ENCODE data around the gene TRIM50.

GRCh38 chr7:73369622-73370021, 41.7 kb upstream of the TRIM50 start:
- TF ChIP-seq CTCF (IDR thresholded peaks at IDR 0.05), result no peak
- no peak for TF ChIP-seq POLR2AphosphoS5 (IDR thresholded peaks at IDR 0.05; ENCODE audit: low read depth, low read length)
- no peak for TF ChIP-seq REST (IDR thresholded peaks at IDR 0.05; ENCODE audit: insufficient read depth in 1 of 2, low read depth in 2 of 2, low read length in 1 of 2)
- TF ChIP-seq TCF7L2 (IDR thresholded peaks at IDR 0.05; ENCODE audit: low read depth, low read length), result no peak
- no peak for TF ChIP-seq SIN3A (IDR thresholded peaks at IDR 0.05; ENCODE audit: borderline replicate concordance, insufficient read depth, low read depth, low read length)
